Endothelial cell of umbilical vein (primary cell): ENCODE results near the gene SMARCC1. TPM values are rescaled to one million over a fixed set of nuclear protein-coding genes. Genes with fewer than 3 reads are reported as not detected.

Source experiments
- BruUV-seq: library from RNA; stranded (reverse); fragments of 400-500 nt; replicated peaks from 2 replicates; lab custom pipeline; 2021; lab: Mats Ljungman, UMichigan
- CTCF ChIA-PET: fragments of 300-600, 350-600 bp; sonication (Branson Sonifier 250); formaldehyde crosslinking; loops from one replicate; lab custom pipeline; 2021; ENCODE audit warnings: antibody characterized with exemption, inconsistent platforms; lab: Charles Lee
- POLR2A ChIA-PET: fragments of 300-600, 350-600 bp; sonication (Branson Sonifier 250); formaldehyde crosslinking; loops from one replicate; lab custom pipeline; 2021; ENCODE audit warnings: antibody characterized with exemption, inconsistent platforms; lab: Charles Lee
- DNase-seq: peaks from one replicate; pipeline ENCODE4 v3.0.0-alpha.2; 2011; ENCODE audit warnings: low read depth, low spot score
- FAIRE-seq: peaks from 2 replicates; lab custom pipeline; 2011; peaks lifted over from hg19 to GRCh38; lab: Jason Lieb, UNC
- H2AFZ ChIP-seq: 2 replicates; pipeline ENCODE4 v1.6.0; 2012; ENCODE audit warnings: low read depth, low read length, control low read depth, inconsistent platforms
- H3K27ac ChIP-seq: 2 replicates; pipeline ENCODE4 v1.5.1; 2011; ENCODE audit warnings: low read depth, mild to moderate bottlenecking, control low read depth, low read length, moderate library complexity; ENCODE audit not compliant: insufficient read depth
- H3K27me3 ChIP-seq, 2 experiments: 2 replicates each; pipeline versions ENCODE4 v1.6.0 to v1.6.1; 2011; ENCODE audit warnings: low read length in 2 of 2, mixed read lengths in 1 of 2; ENCODE audit not compliant: control insufficient read depth in 2 of 2, insufficient read depth in 2 of 2
- H3K36me3 ChIP-seq, 2 experiments: 2 replicates in 1 of 2; 3 replicates in 1 of 2; pipeline ENCODE4 v1.5.1; 2011; ENCODE audit warnings: low read length in 2 of 2, mild to moderate bottlenecking in 1 of 2, moderate library complexity in 1 of 2; ENCODE audit not compliant: control insufficient read depth in 2 of 2, insufficient read depth in 2 of 2; ENCODE audit errors: extremely low read depth in 1 of 2
- H3K4me1 ChIP-seq: 3 replicates; pipeline ENCODE4 v1.5.1; 2011; ENCODE audit warnings: mild to moderate bottlenecking, low read length; ENCODE audit not compliant: control insufficient read depth, insufficient read depth; ENCODE audit errors: extremely low read depth
- H3K4me2 ChIP-seq: 2 replicates; pipeline ENCODE4 v1.6.1; 2011; ENCODE audit warnings: low read length, control low read depth, mixed read lengths; ENCODE audit not compliant: insufficient read depth
- H3K4me3 ChIP-seq, 3 experiments: fragments of 200-600 bp in 1 of 3; sonication (generic), shearing (Covaris generic) in 1 of 3; replicated peaks in 1 of 3; 2 replicates each; pipeline ENCODE4 v1.5.1; 2011 to 2016; ENCODE audit warnings: control low read depth in 3 of 3, low read length in 3 of 3, mild to moderate bottlenecking in 2 of 3, inconsistent platforms in 1 of 3, low read depth in 1 of 3, moderate library complexity in 1 of 3; ENCODE audit not compliant: insufficient read depth in 1 of 3
- H3K79me2 ChIP-seq: 2 replicates; pipeline ENCODE4 v1.6.0; 2012; ENCODE audit warnings: low read length, inconsistent platforms; ENCODE audit not compliant: control insufficient read depth, insufficient read depth
- H3K9ac ChIP-seq: replicated peaks from 2 replicates; pipeline ENCODE3; 2011; ENCODE audit warnings: low read length, control low read depth; ENCODE audit not compliant: insufficient read depth; ENCODE audit errors: extremely low read depth
- H3K9me1 ChIP-seq: replicated peaks from 3 replicates; pipeline ENCODE4 v1.6.0; 2011; ENCODE audit warnings: mild to moderate bottlenecking, low read length; ENCODE audit not compliant: control insufficient read depth, insufficient read depth; ENCODE audit errors: extremely low read depth
- H3K9me3 ChIP-seq: replicated peaks from 2 replicates; pipeline ENCODE4 v1.5.1; 2012; ENCODE audit warnings: low read length, inconsistent platforms; ENCODE audit not compliant: control insufficient read depth, insufficient read depth
- H4K20me1 ChIP-seq: replicated peaks from 2 replicates; pipeline ENCODE3; 2011; ENCODE audit warnings: mild to moderate bottlenecking, low read length; ENCODE audit not compliant: control insufficient read depth, insufficient read depth; ENCODE audit errors: extremely low read depth
- EZH2 ChIP-seq: IDR thresholded peaks from 2 replicates; pipeline ENCODE4 v1.6.1; 2012; ENCODE audit warnings: borderline replicate concordance, low read depth, mild to moderate bottlenecking, moderate library complexity, low read length, inconsistent platforms; ENCODE audit not compliant: severe bottlenecking
- FOS ChIP-seq: IDR thresholded peaks from 2 replicates; pipeline ENCODE4 v1.6.1; 2011; ENCODE audit warnings: mild to moderate bottlenecking, low read length, moderate library complexity, borderline replicate concordance; ENCODE audit not compliant: insufficient read depth
- GATA2 ChIP-seq: IDR thresholded peaks from 2 replicates; pipeline ENCODE4 v1.7.0; 2011; ENCODE audit warnings: low read depth, mild to moderate bottlenecking, moderate library complexity, mixed read lengths, low read length; ENCODE audit not compliant: insufficient read length, insufficient read depth
- JUN ChIP-seq: IDR thresholded peaks from 2 replicates; pipeline ENCODE4 v1.6.1; 2011; ENCODE audit warnings: borderline replicate concordance, low read depth; ENCODE audit not compliant: insufficient read length, insufficient read depth
- MYC ChIP-seq: IDR thresholded peaks from one replicate; pipeline ENCODE4 v1.6.1; 2011; ENCODE audit warnings: mild to moderate bottlenecking, low read depth, low read length
- POLR2A ChIP-seq: IDR thresholded peaks from 2 replicates; pipeline ENCODE4 v1.6.1; 2012; ENCODE audit warnings: low read depth, mild to moderate bottlenecking, control low read depth, low read length
- POLR2AphosphoS5 ChIP-seq: IDR thresholded peaks from 2 replicates; pipeline ENCODE4 v1.6.1; 2012; ENCODE audit warnings: low read depth, mild to moderate bottlenecking, control low read depth, low read length, moderate library complexity; ENCODE audit not compliant: insufficient read depth
- dilution Hi-C: fragments of 300-500 bp; cut with MboI; formaldehyde crosslinking; loops from one replicate; pipeline ENCODE4 v1.15.0; 2019; ENCODE audit warnings: low sequenced_read_pairs; ENCODE audit not compliant: extremely low pct_ligation_motif_present
- intact Hi-C: fragments of 100-400 bp; cut with micrococcal nuclease; formaldehyde crosslinking; loops from one replicate; pipeline ENCODE4 v1.10.0; 2022
- polyA plus RNA-seq, 4 experiments: library from polyadenylated mRNA; depleted of rRNA in 3 of 4; stranded (reverse) in 3 of 4; unstranded in 1 of 4; fragments of >200 nt; gene quantifications; 2 replicates each; pipeline versions ENCODE4 v1.2.1 to v1.2.3, GENCODE V29; 2011 to 2012; ENCODE audit warnings: missing spikeins in 1 of 4
- total RNA-seq: library from RNA; stranded (reverse); gene quantifications from 2 replicates; pipeline ENCODE4 v1.2.3, GENCODE V29; 2021
- TF ChIP-seq, protein P1 (sequence below): IDR thresholded peaks from 2 replicates; pipeline ENCODE4 v1.6.1; 2011; ENCODE audit not compliant: insufficient read depth, insufficient read length
- TF ChIP-seq, protein P2 (sequence below), 2 donors: IDR thresholded peaks; 1 replicate in 1 of 2; 2 replicates in 1 of 2; pipeline ENCODE4 v1.5.1; 2011; ENCODE audit warnings: low read length in 2 of 2, mild to moderate bottlenecking in 2 of 2, moderate library complexity in 2 of 2, control low read depth in 1 of 2, inconsistent platforms in 1 of 2, low read depth in 1 of 2; ENCODE audit not compliant: insufficient read depth in 1 of 2; ENCODE audit errors: extremely low read depth in 1 of 2

SMARCC1 gene
- total and polyA plus RNA-seq, 2 donors (not counting 3 experiments of a cell fraction or from before 2014, with no cell fraction given): 23.0 to 138 TPM

DNA sequence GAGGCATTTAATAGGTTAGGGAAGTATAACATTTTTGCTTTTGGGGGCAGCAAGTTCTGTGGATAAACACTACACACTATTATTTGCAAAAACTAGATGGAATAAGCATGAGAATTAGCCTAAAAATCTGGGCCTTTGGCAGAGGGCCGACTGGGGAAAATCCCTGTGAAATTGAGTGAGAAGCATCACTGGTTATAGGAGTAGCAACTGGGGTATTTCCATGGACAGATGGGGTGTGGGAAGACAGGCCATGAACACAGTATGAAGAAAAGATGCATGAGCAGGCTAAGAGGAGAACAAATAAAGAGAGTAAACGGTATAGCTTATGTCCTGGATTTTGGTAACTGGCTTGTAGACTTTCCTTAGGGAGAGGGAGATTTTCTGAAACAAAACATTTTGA lies 170.1 kb downstream of the SMARCC1 start:
- ChIA-PET POLR2A (no interaction called here), CTCF (no interaction called here)
- TF ChIP-seq JUN: no peak
- TF ChIP-seq, protein P1, sequence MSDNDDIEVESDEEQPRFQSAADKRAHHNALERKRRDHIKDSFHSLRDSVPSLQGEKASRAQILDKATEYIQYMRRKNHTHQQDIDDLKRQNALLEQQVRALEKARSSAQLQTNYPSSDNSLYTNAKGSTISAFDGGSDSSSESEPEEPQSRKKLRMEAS: no peak
- TF ChIP-seq EZH2: no peak
- no peak for TF ChIP-seq POLR2AphosphoS5
- TF ChIP-seq POLR2A: no peak
- Histone ChIP-seq H3K27ac (no peak overlapping the region), H3K4me3 (no peak overlapping the region), H3K4me2 (no peak overlapping the region), H3K4me1 (peaks cover 8% of the 10 kb centered on the region), H3K36me3 (peaks cover 10 to 16% of the 10 kb centered on the region in 2 experiments), H2AFZ (no peak overlapping the region), H3K79me2 (no peaks in the 10 kb centered on the region), H3K9me1 (no peaks in the 10 kb centered on the region), H4K20me1 (no peaks in the 10 kb centered on the region), H3K9me3 (no peaks in the 10 kb centered on the region), H3K27me3 (no peaks in the 10 kb centered on the region), H3K9ac (no peak overlapping the region)
- intact Hi-C loops (no loop called here), dilution Hi-C loops (no loop called here)
- DNase-seq (no peak), FAIRE-seq (no peak)
- BruUV-seq: no TSS peak

- dilution Hi-C loops (no loop called here), intact Hi-C loops (no loop called here)
- H3K4me3 ChIP-seq: no peak overlapping the region
- H3K36me3 ChIP-seq: peaks cover 10 to 13% of the 10 kb centered on the region in 2 experiments
- POLR2A ChIA-PET: no interaction called here
- TF ChIP-seq POLR2A (no peak), MYC (no peak), FOS (no peak), GATA2 (no peak), POLR2AphosphoS5 (no peak), EZH2 (no peak), JUN (no peak)
- TF ChIP-seq, protein P1: no peak
- TF ChIP-seq, protein P2, sequence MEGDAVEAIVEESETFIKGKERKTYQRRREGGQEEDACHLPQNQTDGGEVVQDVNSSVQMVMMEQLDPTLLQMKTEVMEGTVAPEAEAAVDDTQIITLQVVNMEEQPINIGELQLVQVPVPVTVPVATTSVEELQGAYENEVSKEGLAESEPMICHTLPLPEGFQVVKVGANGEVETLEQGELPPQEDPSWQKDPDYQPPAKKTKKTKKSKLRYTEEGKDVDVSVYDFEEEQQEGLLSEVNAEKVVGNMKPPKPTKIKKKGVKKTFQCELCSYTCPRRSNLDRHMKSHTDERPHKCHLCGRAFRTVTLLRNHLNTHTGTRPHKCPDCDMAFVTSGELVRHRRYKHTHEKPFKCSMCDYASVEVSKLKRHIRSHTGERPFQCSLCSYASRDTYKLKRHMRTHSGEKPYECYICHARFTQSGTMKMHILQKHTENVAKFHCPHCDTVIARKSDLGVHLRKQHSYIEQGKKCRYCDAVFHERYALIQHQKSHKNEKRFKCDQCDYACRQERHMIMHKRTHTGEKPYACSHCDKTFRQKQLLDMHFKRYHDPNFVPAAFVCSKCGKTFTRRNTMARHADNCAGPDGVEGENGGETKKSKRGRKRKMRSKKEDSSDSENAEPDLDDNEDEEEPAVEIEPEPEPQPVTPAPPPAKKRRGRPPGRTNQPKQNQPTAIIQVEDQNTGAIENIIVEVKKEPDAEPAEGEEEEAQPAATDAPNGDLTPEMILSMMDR (IDR thresholded peaks at IDR 0.05; ENCODE audit: extremely low read depth in 1 of 2, insufficient read depth in 1 of 2, low read depth in 1 of 2, low read length in 2 of 2): no peak
- no peak for DNase-seq
- peaks cover 14% of the 10 kb centered on the region for H3K4me1 ChIP-seq
- no peak overlapping the region for H2AFZ ChIP-seq
- no peaks in the 10 kb centered on the region for H3K27me3 ChIP-seq
- H3K27ac ChIP-seq: no peak overlapping the region
- no peak for FAIRE-seq
- CTCF ChIA-PET: interaction anchor here (0.8 kb wide), 1 partner anchor 88 kb away, joined by 3 read pairs; no protein-coding TSS in a partner anchor
- no peak overlapping the region for H3K4me2 ChIP-seq
- H3K9me1 ChIP-seq: no peaks in the 10 kb centered on the region
- BruUV-seq: no TSS peak
- H3K9me3 ChIP-seq: no peaks in the 10 kb centered on the region
- H3K9ac ChIP-seq: no peak overlapping the region
- H3K79me2 ChIP-seq: no peaks in the 10 kb centered on the region
- no peaks in the 10 kb centered on the region for H4K20me1 ChIP-seq
Observed at GRCh38 chr3:47610583-47610982, 171.1 kb downstream of the SMARCC1 start.
